Transverse colon (tissue), 4 donors: ENCODE measurements around the gene ACAD11. TPM values are rescaled to one million over a fixed set of nuclear protein-coding genes. Genes with fewer than 3 reads are reported as not detected.

Experiments
- DNase-seq: peaks from one replicate; pipeline ENCODE4 v3.0.0-alpha.2; 2019
- H3K27ac ChIP-seq, 4 donors: fragments of 200-600 bp; sonication (generic); 2 replicates each; pipeline ENCODE4 v1.5.1; 2016 to 2018; ENCODE audit warnings: inconsistent platforms in 4 of 4
- H3K27me3 ChIP-seq: fragments of 200-600 bp; sonication (generic); 2 replicates; pipeline ENCODE4 v1.5.1; 2017; ENCODE audit warnings: inconsistent platforms
- H3K36me3 ChIP-seq, 4 donors: fragments of 200-600 bp; sonication (generic); 2 replicates each; pipeline ENCODE4 v1.5.1; 2017 to 2019; ENCODE audit warnings: inconsistent platforms in 4 of 4
- H3K4me1 ChIP-seq, 4 donors: fragments of 200-600 bp; sonication (generic); 2 replicates each; pipeline ENCODE4 v1.5.1; 2017 to 2020; ENCODE audit warnings: inconsistent platforms in 4 of 4
- H3K4me3 ChIP-seq, 4 donors: fragments of 200-600 bp; sonication (generic); 1 replicate in 1 of 4; 2 replicates in 3 of 4; pipeline versions ENCODE4 v1.5.1 to v1.6.1; 2017 to 2019; ENCODE audit warnings: inconsistent platforms in 4 of 4
- H3K9me3 ChIP-seq, 2 donors: fragments of 200-600 bp; sonication (generic); 2 replicates each; pipeline ENCODE4 v1.5.1; 2017 to 2019; ENCODE audit warnings: inconsistent platforms in 2 of 2
- EP300 ChIP-seq: sonication (generic); formaldehyde crosslinking; IDR thresholded peaks from one replicate; pipeline ENCODE4 v1.6.1; 2017; ENCODE audit warnings: antibody characterized with exemption, low read depth
- POLR2A ChIP-seq: fragments of 450-650 bp; IDR thresholded peaks from one replicate; pipeline ENCODE4 v1.6.1; 2016; ENCODE audit warnings: antibody characterized with exemption, mild to moderate bottlenecking, moderate library complexity
- POLR2AphosphoS5 ChIP-seq, 3 donors: sonication (generic); formaldehyde crosslinking; IDR thresholded peaks; one replicate each; pipeline ENCODE4 v1.6.1; 2016; ENCODE audit warnings: antibody characterized with exemption in 3 of 3
- WGBS, 2 donors: methylation state at CpG; one replicate each; pipeline ENCODE4 v1.1.5; 2018; ENCODE audit warnings: low coverage in 1 of 2; 5-methylcytosine and 5-hydroxymethylcytosine counted together
- in situ Hi-C, 4 donors: fragments of 200-750 bp; cut with MboI; loops; one replicate each; pipeline versions ENCODE4 v1.15.0 to v1.15.1; 2017; ENCODE audit warnings: low sequenced_read_pairs in 3 of 4, low pct_ligation_motif_present in 1 of 4, low pct_unique_long_range_greater_than_20kb in 1 of 4
- intact Hi-C: fragments of 100-400 bp; cut with DNase I; formaldehyde crosslinking; loops from one replicate; pipeline ENCODE4 v1.15.1; 2023; ENCODE audit warnings: low total_unique reads
- total RNA-seq, 4 donors: library from RNA; depleted of rRNA; stranded (reverse); fragments of >200 nt; gene quantifications; one replicate each; pipeline ENCODE4 v1.1.0, GENCODE V29; 2016
- TF ChIP-seq, protein P1 (sequence below), 5 experiments: fragments of 200-600 bp in 3 of 5; fragments of 450-650 bp in 2 of 5; sonication (generic) in 3 of 5; IDR thresholded peaks; 1 replicate in 2 of 5; 2 replicates in 3 of 5; pipeline ENCODE4 v1.5.1; 2016 to 2017; ENCODE audit warnings: antibody characterized with exemption in 5 of 5, inconsistent platforms in 3 of 5, mild to moderate bottlenecking in 2 of 5, moderate library complexity in 1 of 5

Gene ACAD11
- total RNA-seq, 4 donors from 2014 or later = 10.2 to 56.7 (median 20.9) TPM

DNA sequence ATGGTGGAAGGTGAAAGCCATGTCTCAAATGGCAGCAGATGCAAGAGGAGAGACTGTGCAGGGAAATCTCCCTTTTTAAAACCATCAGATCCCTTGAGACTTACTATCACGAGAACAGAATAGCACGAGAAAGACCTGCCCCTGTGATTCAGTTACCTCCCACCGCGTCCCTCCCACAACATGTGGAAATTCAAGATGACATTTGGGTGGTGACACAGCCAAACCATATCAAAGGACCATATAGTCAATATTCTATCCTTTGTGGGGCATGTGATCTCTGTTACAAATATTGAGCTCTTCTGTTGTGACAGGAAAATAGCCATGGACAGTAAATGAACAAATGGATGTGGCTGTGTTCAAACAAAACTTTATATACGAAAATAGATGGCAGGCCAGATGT is 139.7 kb downstream of the ACAD11 start:
- intact Hi-C loops = no loop called here
- H3K4me3 ChIP-seq = no peak overlapping the region
- H3K4me1 ChIP-seq = no peaks in the 10 kb centered on the region
- no peak for DNase-seq
- H3K27ac ChIP-seq = no peak overlapping the region
- 75 to 94% methylated on average over 2 to 5 of the region's 5 CpGs for WGBS, 2 donors
- peaks cover 0 to 76% (median 22%) of the 10 kb centered on the region in 4 donors for H3K36me3 ChIP-seq
- in situ Hi-C loops = no loop called here
- no peak for TF ChIP-seq POLR2AphosphoS5 (IDR thresholded peaks at IDR 0.05)
- no peak for TF ChIP-seq EP300
- no peak for TF ChIP-seq POLR2A
- TF ChIP-seq, protein P1, sequence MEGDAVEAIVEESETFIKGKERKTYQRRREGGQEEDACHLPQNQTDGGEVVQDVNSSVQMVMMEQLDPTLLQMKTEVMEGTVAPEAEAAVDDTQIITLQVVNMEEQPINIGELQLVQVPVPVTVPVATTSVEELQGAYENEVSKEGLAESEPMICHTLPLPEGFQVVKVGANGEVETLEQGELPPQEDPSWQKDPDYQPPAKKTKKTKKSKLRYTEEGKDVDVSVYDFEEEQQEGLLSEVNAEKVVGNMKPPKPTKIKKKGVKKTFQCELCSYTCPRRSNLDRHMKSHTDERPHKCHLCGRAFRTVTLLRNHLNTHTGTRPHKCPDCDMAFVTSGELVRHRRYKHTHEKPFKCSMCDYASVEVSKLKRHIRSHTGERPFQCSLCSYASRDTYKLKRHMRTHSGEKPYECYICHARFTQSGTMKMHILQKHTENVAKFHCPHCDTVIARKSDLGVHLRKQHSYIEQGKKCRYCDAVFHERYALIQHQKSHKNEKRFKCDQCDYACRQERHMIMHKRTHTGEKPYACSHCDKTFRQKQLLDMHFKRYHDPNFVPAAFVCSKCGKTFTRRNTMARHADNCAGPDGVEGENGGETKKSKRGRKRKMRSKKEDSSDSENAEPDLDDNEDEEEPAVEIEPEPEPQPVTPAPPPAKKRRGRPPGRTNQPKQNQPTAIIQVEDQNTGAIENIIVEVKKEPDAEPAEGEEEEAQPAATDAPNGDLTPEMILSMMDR (IDR thresholded peaks at IDR 0.05) = no peak
- H3K9me3 ChIP-seq = no peaks in the 10 kb centered on the region
- H3K27me3 ChIP-seq = no peaks in the 10 kb centered on the region

DNA sequence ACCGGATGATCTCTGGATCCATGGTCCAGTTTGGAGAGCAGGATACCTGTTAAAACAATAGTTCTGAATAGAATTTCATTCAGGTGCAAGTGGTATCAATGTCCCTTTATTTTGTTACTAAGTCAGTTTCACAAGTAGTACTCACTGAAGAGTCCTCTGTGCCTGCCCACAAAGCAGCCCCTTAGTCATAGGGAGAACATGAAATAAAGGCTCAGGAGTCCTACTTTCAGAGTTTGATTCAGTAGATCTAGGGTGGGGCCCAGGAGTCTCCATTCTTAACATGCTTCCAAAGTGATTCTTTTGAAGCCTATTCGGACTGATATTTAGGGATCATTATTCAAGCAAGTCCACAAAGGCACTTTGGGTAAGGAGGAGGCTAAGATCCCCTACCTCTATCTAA is 142.3 kb downstream of the ACAD11 start:
- DNase-seq = no peak
- H3K36me3 ChIP-seq = peaks cover 0 to 64% (median 27%) of the 10 kb centered on the region in 4 donors
- in situ Hi-C loops = no loop called here
- WGBS, 2 donors = 94 to 100% methylated on average over 2 of the region's 2 CpGs
- no peak overlapping the region for H3K4me3 ChIP-seq
- no peaks in the 10 kb centered on the region for H3K9me3 ChIP-seq
- intact Hi-C loops = no loop called here
- no peaks in the 10 kb centered on the region for H3K4me1 ChIP-seq
- H3K27me3 ChIP-seq = no peaks in the 10 kb centered on the region
- H3K27ac ChIP-seq = no peak overlapping the region
- TF ChIP-seq EP300 (no peak), POLR2AphosphoS5 (IDR thresholded peaks at IDR 0.05) (no peak), POLR2A (no peak)
- TF ChIP-seq, protein P1 (IDR thresholded peaks at IDR 0.05) = no peak

DNA sequence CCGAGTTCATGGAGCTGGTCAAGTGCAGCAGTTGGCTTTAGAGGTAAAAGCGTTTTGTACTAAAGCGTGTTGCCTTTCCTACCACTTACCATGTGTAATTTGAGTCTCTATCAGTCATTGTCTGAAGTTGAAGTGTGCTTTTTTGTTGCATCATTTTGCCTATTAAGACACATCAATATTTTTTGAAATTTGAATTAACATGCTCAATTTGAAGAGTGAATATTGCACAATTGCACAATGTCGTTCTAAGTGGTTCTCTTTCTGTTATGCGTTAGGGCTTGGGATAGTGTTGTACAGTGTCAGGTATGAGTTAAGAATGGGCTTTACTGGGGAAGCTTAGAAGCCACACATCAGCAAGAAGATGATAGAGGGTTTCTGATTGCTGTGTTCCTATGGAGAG is 146.6 kb downstream of the ACAD11 start:
- Histone ChIP-seq H3K27ac (no peak overlapping the region), H3K27me3 (no peaks in the 10 kb centered on the region), H3K4me3 (no peak overlapping the region), H3K4me1 (peaks cover 0 to 5% (median 1%) of the 10 kb centered on the region in 4 donors), H3K36me3 (peaks cover 0 to 65% (median 29%) of the 10 kb centered on the region in 4 donors), H3K9me3 (no peaks in the 10 kb centered on the region)
- DNase-seq = no peak
- intact Hi-C loops (no loop called here), in situ Hi-C loops (no loop called here)
- TF ChIP-seq EP300 (no peak), POLR2AphosphoS5 (IDR thresholded peaks at IDR 0.05) (no peak), POLR2A (no peak)
- TF ChIP-seq, protein P1 (IDR thresholded peaks at IDR 0.05) = no peak
- WGBS, 2 donors = 94% methylated on average over 5 of the region's 5 CpGs

DNA sequence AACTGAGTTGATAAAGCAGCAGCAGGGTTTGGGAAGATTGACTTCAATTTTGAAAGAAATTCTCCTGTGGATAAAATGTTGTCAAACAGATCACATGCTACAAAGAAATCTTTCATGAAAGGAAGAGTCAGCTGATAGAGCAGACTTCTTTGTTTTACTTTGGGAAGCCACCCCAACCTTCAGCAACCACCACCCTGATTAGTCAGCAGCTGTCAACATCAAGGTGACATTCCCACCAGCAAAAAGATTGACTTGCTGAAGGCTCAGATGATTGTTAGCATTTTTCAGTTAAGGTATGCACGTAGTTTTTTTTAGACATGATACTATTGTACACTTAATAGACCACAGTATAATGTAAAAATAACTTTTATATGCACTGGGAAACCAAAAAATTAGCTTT is 150.1 kb downstream of the ACAD11 start:
- WGBS, 2 donors = 92 to 97% methylated on average over 1 of the region's 1 CpG
- TF ChIP-seq, protein P1 (IDR thresholded peaks at IDR 0.05) = no peak
- no peak for TF ChIP-seq POLR2A
- TF ChIP-seq EP300 = no peak
- no peak for TF ChIP-seq POLR2AphosphoS5 (IDR thresholded peaks at IDR 0.05)
- Histone ChIP-seq H3K4me1 (peaks cover 0 to 25% (median 11%) of the 10 kb centered on the region in 4 donors), H3K27me3 (no peaks in the 10 kb centered on the region), H3K9me3 (no peaks in the 10 kb centered on the region), H3K27ac (no peak overlapping the region), H3K36me3 (peaks cover 0 to 55% (median 23%) of the 10 kb centered on the region in 4 donors), H3K4me3 (no peak overlapping the region)
- in situ Hi-C loops (no loop called here), intact Hi-C loops (no loop called here)
- no peak for DNase-seq
